Liver (tissue), 3 donors: ENCODE measurements around the gene CPLANE2.

Source experiments
- ATF3 ChIP-seq: IDR thresholded peaks from 2 replicates; pipeline ENCODE4 v1.6.1; 2016; ENCODE audit warnings: antibody characterized with exemption
- CTCF ChIP-seq: fragments of 150-350 bp; IDR thresholded peaks from 2 replicates; pipeline ENCODE4 v1.5.1; 2017; ENCODE audit warnings: improper control_type of control experiment, low read depth, low read length; ENCODE audit not compliant: missing input control
- EGR1 ChIP-seq, 2 donors: IDR thresholded peaks; 2 replicates each; pipeline ENCODE4 v1.6.1; 2016 to 2018; ENCODE audit warnings: antibody characterized with exemption in 2 of 2, low read depth in 2 of 2
- FOXA1 ChIP-seq: IDR thresholded peaks from 2 replicates; pipeline ENCODE4 v1.6.1; 2016; ENCODE audit warnings: antibody characterized with exemption
- GABPA ChIP-seq, 2 donors: IDR thresholded peaks in 1 of 2; conservative IDR thresholded peaks in 1 of 2; 2 replicates each; pipeline ENCODE4 v1.6.1; 2016; ENCODE audit warnings: antibody characterized with exemption in 2 of 2, mild to moderate bottlenecking in 1 of 2, moderate library complexity in 1 of 2
- JUND ChIP-seq, 2 donors: IDR thresholded peaks; 2 replicates each; pipeline ENCODE4 v1.6.1; 2016; ENCODE audit warnings: antibody characterized with exemption in 2 of 2
- RAD21 ChIP-seq, 2 donors: IDR thresholded peaks; 2 replicates each; pipeline ENCODE4 v1.6.1; 2016; ENCODE audit warnings: antibody characterized with exemption in 2 of 2, mild to moderate bottlenecking in 2 of 2
- REST ChIP-seq: IDR thresholded peaks from 2 replicates; pipeline ENCODE4 v1.6.1; 2016; ENCODE audit warnings: antibody characterized with exemption, mild to moderate bottlenecking
- SP1 ChIP-seq: IDR thresholded peaks from 2 replicates; pipeline ENCODE4 v1.6.1; 2018; ENCODE audit warnings: antibody characterized with exemption, mild to moderate bottlenecking
- TAF1 ChIP-seq: conservative IDR thresholded peaks from 2 replicates; pipeline ENCODE4 v1.6.1; 2016; ENCODE audit warnings: antibody characterized with exemption, mild to moderate bottlenecking
- YY1 ChIP-seq: IDR thresholded peaks from 2 replicates; pipeline ENCODE4 v1.6.1; 2016; ENCODE audit warnings: antibody characterized with exemption, mild to moderate bottlenecking
- ZBTB33 ChIP-seq: IDR thresholded peaks from 2 replicates; pipeline ENCODE4 v1.6.1; 2016; ENCODE audit warnings: antibody characterized with exemption
- donor health status: healthy.
- donor health status: healthy.

- TF ChIP-seq CTCF (no peak), EGR1 (IDR thresholded peaks at IDR 0.05; ENCODE audit: low read depth in 2 of 2) (no peak), ZBTB33 (no peak), RAD21 (IDR thresholded peaks at IDR 0.05) (no peak), JUND (IDR thresholded peaks at IDR 0.05) (no peak), TAF1 (no peak), SP1 (no peak), GABPA (IDR thresholded peaks at IDR 0.05 in 1 of 2, conservative IDR thresholded peaks at IDR 0.05 in 1 of 2) (no peak), REST (no peak), YY1 (no peak), ATF3 (no peak), FOXA1 (no peak)
Measured at GRCh38 chr1:16229976-16230740, 6.8 kb downstream of the CPLANE2 start.
